ENCODE measurements around the gene PUS1. TPM values are rescaled to one million over a fixed set of nuclear protein-coding genes. Genes with fewer than 3 reads are reported as not detected.
A peak's percentile ranks its signal among the peaks of the same experiment; 100 is the strongest.
"Not testable (repeated sequence)": the region's sequence is repeated elsewhere in the genome, so short reads cannot be mapped to it uniquely, and the experiment has no call there.

PUS1 gene
- total RNA-seq, 1 experiment from 2014 or later = 10.3 TPM

GRCh38 chr12:131959641-131960589 lies 30.8 kb downstream of the PUS1 start:
- DNase-seq (ENCODE audit: low read depth) = no peak

DNA sequence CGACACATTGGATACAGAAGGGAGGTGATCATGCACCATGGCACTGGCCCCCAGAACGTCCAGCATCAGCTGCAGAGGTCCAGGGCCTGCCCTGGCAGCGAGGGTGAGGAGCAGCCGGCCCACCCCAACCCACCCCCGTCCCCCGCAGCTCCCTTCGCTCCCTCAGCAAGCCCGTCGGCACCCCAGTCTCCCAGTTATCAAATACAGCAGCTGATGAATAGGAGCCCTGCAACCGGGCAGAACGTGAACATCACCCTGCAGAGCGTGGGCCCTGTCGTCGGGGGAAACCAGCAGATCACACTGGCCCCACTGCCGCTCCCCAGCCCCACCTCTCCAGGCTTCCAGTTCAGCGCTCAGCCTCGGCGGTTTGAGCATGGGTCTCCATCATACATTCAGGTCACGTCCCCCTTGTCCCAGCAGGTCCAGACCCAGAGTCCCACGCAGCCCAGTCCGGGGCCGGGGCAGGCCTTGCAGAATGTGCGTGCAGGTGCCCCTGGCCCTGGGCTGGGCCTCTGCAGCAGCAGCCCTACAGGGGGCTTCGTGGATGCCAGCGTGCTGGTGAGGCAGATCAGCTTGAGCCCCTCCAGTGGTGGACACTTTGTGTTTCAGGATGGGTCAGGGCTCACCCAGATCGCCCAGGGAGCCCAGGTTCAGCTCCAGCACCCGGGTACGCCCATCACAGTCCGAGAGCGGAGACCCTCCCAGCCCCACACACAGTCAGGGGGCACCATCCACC lies 31.7 kb downstream of the PUS1 start:
- DNase-seq (ENCODE audit: low read depth) = not testable (repeated sequence)

DNA sequence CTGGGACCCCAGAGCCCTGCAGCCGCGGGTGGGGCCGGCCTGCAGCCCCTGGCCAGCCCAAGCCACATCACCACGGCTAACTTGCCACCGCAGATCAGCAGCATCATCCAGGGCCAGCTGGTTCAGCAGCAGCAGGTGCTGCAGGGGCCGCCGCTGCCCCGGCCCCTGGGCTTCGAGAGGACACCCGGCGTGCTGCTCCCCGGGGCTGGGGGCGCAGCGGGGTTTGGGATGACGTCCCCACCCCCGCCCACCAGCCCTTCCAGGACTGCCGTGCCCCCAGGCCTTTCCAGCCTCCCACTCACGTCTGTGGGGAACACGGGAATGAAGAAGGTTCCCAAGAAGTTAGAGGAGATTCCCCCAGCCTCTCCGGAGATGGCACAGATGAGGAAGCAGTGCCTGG lies 32.3 kb downstream of the PUS1 start:
- not testable (repeated sequence) for DNase-seq (ENCODE audit: low read depth)

- DNase-seq (ENCODE audit: low read depth) = no peak
These were observed 33.0 kb downstream of the PUS1 start for GRCh38 chr12:131962069-131962468.

GRCh38 chr12:131963381-131963780 lies 34.3 kb downstream of the PUS1 start:
- no peak for DNase-seq (ENCODE audit: low read depth)

DNA sequence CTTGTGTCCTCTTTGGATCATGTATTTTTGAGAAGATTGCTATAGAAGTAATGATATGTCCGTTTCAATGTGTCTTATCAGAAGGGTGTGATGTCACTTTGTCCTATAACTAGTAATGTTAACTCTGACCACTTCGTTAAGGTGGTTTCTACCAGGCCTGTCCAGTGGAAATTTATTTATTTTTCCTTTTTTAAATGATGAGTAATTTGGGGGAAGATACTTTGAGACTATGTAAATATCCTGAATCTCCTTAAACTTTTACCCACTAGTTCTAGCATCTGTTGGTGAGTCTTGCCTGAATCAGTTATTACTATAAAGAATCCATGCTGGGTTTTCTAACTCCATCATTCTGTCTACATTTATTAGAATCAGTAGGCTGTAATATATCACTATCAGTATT lies 36.0 kb downstream of the PUS1 start:
- peak; percentile 20 for DNase-seq (ENCODE audit: low read depth)

- DNase-seq (ENCODE audit: low read depth) = no peak
These were observed 42.1 kb downstream of the PUS1 start for GRCh38 chr12:131971226-131971625.

- no peak for DNase-seq (ENCODE audit: low read depth)
These were observed 46.2 kb downstream of the PUS1 start for GRCh38 chr12:131975228-131975627.

DNA sequence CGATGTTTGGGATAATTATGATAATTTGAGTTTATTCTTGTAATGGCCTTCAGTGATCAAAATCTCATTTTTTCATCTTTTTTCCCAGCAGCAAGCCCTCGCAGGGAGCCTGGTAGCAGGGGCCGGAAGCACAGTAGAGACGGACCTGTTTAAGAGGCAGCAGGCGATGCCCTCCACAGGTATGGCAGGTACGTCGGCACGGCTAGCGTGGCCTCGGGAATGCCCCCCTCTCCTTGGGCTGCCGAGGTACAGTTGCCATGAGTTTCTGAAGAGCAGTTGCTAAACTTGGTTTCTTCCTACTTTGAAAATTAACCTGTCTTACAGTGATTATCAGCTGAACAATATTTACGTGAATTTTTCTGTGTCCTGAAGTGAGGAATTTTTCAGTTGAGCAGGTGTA lies 50.5 kb downstream of the PUS1 start:
- DNase-seq (ENCODE audit: low read depth) = no peak

GRCh38 chr12:131980263-131980662 lies 51.2 kb downstream of the PUS1 start:
- DNase-seq (ENCODE audit: low read depth) = peak; percentile 11

DNA sequence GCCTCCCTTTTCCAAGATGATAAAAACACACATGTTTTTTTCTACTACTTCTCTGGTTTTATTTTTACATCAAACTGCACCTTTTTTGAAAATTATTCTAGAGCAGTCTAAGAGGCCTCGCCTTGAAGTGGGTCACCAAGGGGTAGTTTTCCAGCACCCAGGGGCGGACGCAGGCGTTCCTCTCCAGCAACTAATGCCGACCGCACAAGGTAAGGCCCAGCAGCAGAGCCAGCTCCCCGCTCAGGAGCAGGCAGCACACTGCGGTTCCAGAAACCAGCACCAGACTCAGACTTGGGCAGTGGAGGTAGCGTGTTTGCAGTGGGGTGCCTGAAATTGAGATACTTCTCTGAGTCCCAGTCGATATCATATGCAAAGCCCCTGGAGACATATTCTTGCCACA lies 52.3 kb downstream of the PUS1 start:
- no peak for DNase-seq (ENCODE audit: low read depth)

DNA sequence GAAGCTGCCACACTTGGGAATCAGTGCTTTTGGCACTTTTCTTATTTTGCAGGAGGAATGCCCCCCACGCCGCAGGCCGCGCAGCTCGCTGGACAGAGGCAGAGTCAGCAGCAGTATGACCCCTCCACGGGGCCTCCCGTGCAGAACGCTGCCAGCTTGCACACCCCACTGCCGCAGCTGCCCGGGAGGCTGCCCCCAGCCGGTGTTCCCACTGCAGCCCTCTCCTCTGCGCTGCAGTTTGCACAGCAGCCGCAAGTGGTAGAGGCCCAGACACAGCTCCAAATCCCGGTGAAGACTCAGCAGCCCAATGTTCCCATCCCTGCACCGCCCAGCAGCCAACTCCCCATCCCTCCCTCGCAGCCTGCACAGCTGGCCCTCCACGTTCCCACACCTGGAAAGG lies 53.0 kb downstream of the PUS1 start:
- no peak for DNase-seq (ENCODE audit: low read depth)

- DNase-seq (ENCODE audit: low read depth) = no peak
These were observed 54.0 kb downstream of the PUS1 start for GRCh38 chr12:131983026-131983425.

DNA sequence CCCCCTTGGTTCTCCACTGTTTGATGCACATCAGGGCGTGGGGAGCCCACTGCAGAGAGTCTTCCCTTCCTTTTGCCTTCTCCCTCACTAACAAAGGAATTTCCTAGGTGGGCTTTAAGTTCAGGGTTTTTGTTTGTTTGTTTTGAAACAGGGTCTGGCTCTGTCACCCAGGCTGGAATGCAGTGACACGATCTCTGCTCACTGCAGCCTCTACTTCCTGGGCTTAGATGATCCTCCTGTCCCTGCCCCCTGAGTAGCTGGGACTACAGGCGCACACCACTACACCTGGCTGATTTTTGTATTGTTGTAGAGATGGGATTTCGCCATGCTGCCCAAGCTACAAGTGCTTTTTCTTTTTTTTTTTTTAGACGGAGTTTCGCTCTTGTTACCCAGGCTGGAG lies 54.5 kb downstream of the PUS1 start:
- DNase-seq (ENCODE audit: low read depth) = no peak

GRCh38 chr12:131984334-131984733 lies 55.3 kb downstream of the PUS1 start:
- no peak for DNase-seq (ENCODE audit: low read depth)

GRCh38 chr12:131985510-131985875 lies 56.4 kb downstream of the PUS1 start:
- DNase-seq (ENCODE audit: low read depth) = not testable (repeated sequence)

DNA sequence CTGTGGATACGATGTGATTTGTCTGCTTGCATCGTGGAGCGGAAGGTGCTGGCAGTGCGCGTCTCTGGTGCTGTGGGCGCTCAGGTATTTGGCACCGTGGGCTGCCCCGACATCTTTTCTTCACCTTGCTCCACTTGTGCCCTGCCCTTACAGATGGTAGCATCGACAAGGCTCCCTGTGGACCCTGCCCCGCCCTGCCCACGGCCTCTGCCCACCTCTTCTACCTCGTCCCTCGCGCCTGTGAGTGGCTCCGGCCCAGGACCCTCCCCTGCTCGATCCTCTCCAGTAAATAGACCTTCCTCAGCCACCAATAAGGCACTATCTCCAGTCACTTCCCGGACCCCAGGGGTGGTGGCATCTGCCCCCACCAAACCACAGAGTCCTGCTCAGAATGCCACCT lies 57.3 kb downstream of the PUS1 start:
- no peak for DNase-seq (ENCODE audit: low read depth)

DNA sequence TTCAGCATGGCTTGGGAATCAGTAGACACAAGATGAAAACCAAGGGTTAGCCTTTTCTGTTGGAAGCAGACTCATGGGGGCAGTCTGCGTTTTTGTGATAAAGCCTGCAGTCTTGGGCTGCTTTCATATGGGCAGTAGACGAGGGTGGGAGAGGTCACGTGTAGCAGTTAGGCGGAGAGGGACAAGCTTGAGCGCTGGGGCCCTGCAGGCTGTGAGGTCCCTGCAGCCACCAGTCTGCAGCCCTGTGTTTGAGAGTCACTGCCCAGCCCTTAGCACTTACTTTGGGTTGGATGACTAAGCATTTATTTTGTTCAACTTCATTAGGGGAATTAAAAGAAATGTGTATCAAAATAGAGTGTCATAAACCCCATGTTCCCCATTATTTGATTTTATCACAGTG lies 57.8 kb downstream of the PUS1 start:
- no peak for DNase-seq (ENCODE audit: low read depth)

- DNase-seq (ENCODE audit: low read depth) = no peak
These were observed 58.5 kb downstream of the PUS1 start for GRCh38 chr12:131987552-131987951.

GRCh38 chr12:131988054-131988796 lies 59.1 kb downstream of the PUS1 start:
- no peak for DNase-seq (ENCODE audit: low read depth)

GRCh38 chr12:131989021-131989420 lies 59.9 kb downstream of the PUS1 start:
- DNase-seq (ENCODE audit: low read depth) = no peak

Measured in M059J (cell line).